ENCODE results near the gene NKAIN4.

The NKAIN4 gene

GRCh38 chr20:63254232-63254605 lies at the start of gene NKAIN4:
NKAIN4 (minus strand) TSS chr20:63254463; CDS start chr20:63254450, 13 bp downstream.
- in situ Hi-C loops (cut with MboI; ENCODE audit: low sequenced_read_pairs), result no loop called here

DNA sequence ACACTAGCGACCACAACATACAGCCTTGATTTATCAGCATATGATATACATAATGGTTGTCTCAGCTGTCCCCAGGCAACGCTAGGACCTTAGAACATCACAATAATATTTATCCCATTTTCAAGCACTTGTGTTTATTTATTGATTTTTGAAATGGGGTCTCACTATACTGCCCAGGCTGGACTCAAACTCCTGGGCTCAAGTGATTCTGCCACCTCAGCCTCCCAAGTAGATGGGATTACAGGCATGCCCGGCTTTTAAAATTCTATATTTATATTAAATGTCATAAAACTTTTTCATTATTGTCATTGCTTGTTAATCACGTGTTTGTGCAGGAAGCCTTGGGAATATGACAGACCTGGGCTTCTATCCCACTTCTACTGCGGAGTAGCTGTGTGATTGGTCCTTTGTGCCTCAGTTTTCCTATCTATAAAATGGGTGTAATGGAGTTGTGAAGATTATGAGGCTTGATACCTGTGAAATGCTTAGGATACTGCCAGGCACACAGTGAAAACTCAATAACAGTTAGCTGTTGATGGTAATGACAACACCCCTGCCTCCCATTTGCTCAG lies 48.9 kb upstream of the NKAIN4 start:
- in situ Hi-C loops (cut with MboI; ENCODE audit: low sequenced_read_pairs), result no loop called here

GRCh38 chr20:63301671-63302070 lies 47.4 kb upstream of the NKAIN4 start:
- in situ Hi-C loops (cut with MboI; ENCODE audit: low sequenced_read_pairs), result no loop called here

DNA sequence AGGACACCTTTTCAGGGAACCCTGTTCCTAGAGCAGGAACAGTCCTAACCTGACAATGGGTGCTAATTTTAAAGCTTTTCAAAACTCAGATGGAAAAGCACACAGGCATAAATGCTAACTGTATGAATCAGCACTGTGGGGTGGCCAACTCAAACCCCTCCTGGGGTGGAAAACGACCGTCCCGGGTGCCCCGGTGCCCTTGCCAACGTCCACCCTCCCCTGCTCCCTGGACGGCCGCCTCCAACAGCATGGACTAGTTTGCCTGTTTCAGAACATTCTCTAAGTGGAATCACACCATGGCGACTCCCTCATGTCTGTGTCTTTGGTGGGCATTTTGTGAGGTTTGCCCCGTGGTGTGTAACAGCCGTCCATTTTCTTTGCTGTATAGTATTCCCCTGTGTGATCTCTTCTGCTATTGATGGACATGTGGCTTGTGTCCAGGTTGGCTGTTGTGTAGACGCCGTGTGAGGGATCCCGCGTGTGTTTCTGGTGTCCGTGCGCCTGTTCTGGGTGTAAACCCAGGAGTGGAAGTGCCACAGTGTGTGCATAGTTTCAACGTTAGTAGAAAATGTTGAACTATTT lies 44.6 kb upstream of the NKAIN4 start:
- in situ Hi-C loops (cut with MboI; ENCODE audit: low sequenced_read_pairs), result no loop called here

DNA sequence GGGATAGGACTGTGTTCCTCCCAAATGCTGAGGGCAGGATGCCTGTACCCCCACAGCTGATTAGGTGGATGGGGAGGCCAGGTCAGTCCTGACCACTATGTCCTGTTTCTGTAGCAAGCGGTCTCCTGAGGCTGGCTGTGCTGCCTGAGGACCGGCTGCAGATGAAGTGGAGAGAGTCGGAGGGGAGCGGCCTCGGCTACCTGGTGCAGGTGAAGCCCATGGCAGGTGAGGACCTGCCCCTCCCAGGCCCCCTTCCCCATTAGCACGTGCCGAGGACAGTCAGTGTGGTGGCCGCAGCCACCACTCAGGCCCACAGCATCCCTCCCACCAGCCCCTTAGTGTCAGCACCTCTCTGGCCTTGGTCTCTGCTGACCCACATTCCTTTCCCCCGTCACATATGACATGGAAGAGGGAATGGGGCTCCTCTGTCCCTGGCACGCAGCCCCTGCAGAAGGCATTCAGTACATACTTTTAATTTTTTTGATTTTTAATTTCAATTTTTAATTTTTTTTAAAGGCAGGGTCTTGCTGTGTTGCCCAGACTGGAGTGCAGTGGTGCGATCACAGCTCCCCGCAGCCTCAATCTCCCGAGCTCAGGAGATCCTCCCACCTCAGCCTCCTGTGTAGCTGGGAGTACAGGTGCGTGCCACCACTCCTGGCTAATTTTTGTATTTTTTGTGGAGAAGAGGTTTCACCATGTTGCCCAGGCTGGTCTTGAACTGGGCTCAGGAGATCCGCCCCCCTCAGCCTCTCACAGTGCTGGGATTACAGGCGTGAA lies 43.7 kb upstream of the NKAIN4 start:
- in situ Hi-C loops (cut with MboI; ENCODE audit: low sequenced_read_pairs), result no loop called here

DNA sequence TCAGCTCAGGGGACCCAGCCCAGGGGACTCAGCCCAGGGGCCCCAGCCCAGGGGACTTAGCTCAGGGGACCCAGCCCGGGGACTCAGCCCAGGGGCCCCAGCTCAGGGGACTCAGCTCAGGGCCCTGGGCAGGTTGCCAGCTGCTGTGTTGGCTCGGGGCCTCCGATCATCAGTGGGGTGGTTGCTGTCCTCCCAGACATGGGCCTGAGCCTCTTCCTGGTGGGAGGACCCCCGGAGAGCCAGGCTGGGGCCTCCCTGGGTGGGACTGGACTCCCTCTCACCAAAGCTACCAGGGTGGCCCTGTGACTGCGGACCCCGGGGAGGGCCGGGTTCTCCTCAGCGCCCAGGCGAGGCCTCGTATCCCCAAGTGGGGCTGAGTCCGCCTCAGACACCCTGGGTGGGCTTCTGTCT lies 43.1 kb upstream of the NKAIN4 start:
- in situ Hi-C loops (cut with MboI; ENCODE audit: low sequenced_read_pairs), result no loop called here

GRCh38 chr20:63296531-63297299 lies 42.5 kb upstream of the NKAIN4 start:
- in situ Hi-C loops (cut with MboI; ENCODE audit: low sequenced_read_pairs), result no loop called here

- in situ Hi-C loops (cut with MboI; ENCODE audit: low sequenced_read_pairs), result no loop called here
Observed at GRCh38 chr20:63295846-63296245, 41.6 kb upstream of the NKAIN4 start.

DNA sequence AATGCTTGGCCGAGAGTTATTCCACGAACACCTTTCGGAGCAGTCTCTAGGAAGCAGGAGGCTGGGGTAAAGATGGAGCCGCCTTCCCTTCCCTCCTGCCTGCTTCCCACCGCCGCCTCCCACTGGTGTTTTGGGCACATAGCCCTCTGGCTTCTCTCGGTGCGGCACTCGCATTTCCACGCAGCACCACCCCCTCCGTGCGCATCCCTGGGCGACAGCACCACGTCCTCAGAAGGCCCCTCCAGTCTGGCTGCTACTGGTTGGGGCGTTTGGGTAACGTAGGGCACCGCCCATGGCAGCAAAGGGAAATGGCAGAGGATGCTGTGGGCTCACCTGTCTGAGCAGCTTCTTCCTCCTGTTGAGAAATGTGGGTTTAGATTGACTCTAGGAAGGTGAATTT lies 41.2 kb upstream of the NKAIN4 start:
- in situ Hi-C loops (cut with MboI; ENCODE audit: low sequenced_read_pairs), result no loop called here

GRCh38 chr20:63295018-63295417 lies 40.8 kb upstream of the NKAIN4 start:
- in situ Hi-C loops (cut with MboI; ENCODE audit: low sequenced_read_pairs), result no loop called here

DNA sequence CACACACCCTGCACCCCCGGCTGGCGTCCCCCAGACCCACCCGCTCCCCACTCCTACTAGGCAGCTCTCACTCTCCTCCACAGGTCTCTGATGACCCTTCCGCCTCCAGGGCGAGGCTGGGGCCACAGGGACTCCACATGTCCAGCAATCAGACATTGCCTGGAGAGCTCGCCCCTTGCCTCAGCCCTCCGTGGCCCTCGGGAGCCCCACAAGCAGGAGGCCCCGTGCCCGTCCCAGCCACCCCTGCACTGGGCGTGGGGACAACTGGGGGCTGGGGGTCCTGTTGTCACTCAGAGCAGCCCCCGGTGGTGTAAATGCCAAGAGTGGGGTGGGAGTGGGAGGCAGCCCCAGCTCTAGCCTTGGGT lies 40.3 kb upstream of the NKAIN4 start:
- in situ Hi-C loops (cut with MboI; ENCODE audit: low sequenced_read_pairs), result no loop called here

GRCh38 chr20:63293871-63294535 lies 39.7 kb upstream of the NKAIN4 start:
- in situ Hi-C loops (cut with MboI; ENCODE audit: low sequenced_read_pairs), result no loop called here

DNA sequence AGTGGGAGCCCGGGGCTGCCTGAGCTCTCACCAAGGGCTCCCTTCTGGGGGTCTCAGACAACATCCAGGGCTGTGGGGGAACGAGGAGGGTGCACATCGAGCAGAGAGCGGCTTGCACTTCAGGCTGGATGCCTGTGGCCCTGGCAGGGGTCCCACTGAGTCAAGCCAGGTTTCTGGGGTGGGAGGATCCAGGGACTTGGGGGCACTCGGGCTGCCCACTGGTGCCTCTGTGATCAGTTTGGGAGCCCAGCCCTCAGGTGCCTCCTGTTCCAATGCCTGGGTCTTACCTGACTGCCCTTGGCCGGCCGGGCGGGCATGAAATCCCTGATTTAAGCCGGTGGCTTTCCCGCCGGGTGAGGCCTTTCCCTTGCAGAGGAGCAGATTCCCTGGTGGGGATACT lies 39.2 kb upstream of the NKAIN4 start:
- in situ Hi-C loops (cut with MboI; ENCODE audit: low sequenced_read_pairs), result no loop called here

DNA sequence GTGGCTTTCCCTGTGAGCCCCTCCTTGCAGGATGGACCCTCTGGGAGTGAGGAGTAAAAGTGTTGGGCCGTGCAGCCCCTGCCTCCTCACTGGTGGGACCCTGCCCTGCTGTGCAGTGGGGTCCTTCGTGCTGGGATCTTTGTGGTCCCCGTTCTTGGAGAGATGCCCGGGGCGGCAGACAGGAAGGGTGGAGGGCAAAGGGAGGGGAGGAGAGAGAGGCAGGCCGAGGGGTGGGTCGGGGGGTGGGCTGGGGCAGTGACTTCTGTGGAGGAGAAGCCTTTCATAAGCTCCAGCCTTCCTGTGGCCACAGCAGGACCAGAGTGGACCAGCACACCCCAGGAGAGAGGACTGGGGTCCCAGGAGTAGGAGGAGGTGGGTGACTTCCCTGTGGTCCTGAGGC lies 38.6 kb upstream of the NKAIN4 start, which contains the start of gene COL20A1:
TSS of gene COL20A1 (plus strand) at position 283 of the 400 bp plus-strand sequence. CDS start 1,922 bp downstream, outside the sequence.
- in situ Hi-C loops (cut with MboI; ENCODE audit: low sequenced_read_pairs), result no loop called here

DNA sequence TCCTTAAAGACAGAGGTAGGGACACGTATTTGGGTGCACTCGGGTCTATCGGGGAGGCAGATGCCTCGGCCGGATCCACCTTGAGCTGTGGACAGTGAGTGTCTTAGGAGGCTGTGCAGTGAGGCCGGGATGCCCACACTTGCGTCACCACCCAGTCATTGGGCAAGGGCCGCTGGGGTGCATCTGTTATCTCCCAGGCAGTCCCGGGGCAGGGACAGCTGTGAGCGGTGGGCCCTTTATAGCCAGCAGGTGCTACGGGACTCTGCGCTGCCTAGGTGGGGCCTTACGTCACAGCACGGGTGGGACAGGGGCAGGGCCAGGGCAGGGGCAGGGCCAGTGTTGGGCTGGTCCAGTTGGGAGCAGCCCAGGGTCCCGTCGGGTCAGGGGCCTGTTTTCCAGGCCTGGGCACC lies 38.0 kb upstream of the NKAIN4 start:
- in situ Hi-C loops (cut with MboI; ENCODE audit: low sequenced_read_pairs), result no loop called here

DNA sequence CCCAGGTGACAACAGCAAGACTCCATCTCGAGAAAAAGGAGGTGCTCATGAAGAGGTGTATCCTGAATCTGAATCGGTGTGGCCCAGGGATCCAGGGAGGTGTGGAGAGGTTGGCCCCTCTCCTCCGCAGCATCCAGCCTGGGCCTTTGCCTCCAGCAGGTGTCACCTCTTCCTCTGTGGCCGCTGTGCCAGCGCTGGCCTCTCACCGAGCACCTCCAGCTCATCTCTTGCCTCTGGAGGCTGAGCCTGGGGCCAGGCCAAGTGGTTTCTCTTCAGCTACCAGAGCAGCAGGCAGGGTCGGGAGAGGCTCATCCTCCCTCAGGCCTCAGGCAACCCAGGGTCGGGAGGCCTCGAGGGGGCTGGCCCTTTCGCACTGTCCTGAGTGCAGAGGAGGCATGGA lies 37.5 kb upstream of the NKAIN4 start:
- in situ Hi-C loops (cut with MboI; ENCODE audit: low sequenced_read_pairs), result no loop called here

GRCh38 chr20:63290677-63291472 lies 36.6 kb upstream of the NKAIN4 start:
- in situ Hi-C loops (cut with MboI; ENCODE audit: low sequenced_read_pairs), result no loop called here

DNA sequence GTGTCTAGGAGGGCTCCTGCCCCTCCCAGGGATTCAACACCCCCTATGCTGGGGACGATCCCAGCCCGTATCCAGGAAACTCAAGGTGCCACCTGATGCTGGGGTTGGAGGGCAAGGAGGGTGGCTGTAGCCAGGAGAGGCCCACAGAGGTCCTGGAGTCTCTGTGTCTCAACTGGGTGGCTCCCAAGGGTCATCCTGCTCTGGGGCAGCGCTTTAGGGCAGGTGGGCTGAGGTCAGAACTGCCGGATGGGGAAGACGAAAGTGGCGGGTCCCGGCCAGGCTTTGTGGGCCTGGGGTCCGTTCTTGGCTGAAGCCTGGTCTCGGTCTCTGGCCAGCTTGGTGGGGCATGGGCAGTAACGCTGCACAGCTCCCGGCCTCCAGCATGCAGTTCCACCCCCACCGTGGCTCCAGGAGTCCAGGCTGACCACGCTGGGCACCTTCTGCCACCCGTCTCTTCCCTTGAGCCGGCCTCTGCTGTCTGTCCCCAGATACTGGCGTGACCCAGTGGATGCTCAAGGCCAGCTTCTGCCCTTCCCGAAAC lies 35.9 kb upstream of the NKAIN4 start:
- in situ Hi-C loops (cut with MboI; ENCODE audit: low sequenced_read_pairs), result no loop called here

DNA sequence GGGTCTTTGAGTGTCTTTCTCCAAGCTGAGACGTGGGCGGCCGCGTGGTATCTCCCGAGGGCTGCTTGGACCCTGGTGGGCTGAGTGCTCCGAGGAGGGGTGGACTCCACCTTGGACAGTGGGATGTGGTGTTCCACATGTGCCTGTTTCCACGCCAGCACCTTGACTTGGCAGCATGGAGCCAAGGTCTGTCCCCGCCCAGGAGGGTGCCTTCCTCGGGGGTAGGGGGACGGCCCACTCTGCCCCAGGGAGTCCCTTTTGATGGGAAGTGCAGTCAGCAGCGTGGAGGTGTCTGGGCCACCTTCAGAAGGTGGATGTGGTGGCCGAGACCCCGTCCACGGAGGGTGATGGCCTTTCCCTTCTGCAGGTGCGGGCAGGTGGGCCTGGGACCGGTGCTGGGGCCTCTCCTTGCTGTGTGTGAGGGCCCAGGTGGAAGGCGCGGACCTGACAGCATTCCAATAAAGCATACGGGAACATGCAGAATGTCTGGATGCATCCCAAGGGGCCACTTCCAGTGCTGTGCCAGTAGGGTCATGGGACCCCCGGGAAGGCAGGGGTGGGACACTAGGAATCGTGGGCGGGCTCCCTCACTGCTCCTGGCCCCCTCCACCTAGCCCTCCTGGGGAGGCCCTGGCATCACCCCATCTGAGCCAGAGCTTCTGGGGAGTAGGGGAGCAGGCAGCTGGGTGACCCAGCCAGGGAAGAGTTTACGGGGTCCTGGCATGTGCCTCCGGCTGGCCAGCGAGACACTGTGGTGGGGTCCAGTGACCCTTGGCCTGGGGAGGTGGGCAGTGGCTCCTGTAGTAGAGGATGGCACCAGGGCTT lies 35.3 kb upstream of the NKAIN4 start:
- in situ Hi-C loops (cut with MboI; ENCODE audit: low sequenced_read_pairs), result no loop called here
